H9 (cell line): ENCODE results near the gene ACAD8. TPM values are rescaled to one million over a fixed set of nuclear protein-coding genes. Genes with fewer than 3 reads are reported as not detected.

ENCODE experiments used
- DNase-seq: peaks from one replicate; pipeline ENCODE4 v3.0.0-alpha.2; 2017
- H2AFZ ChIP-seq: one replicate; pipeline ENCODE4 v1.6.1; 2013; ENCODE audit warnings: mild to moderate bottlenecking, low read length, control low read depth, moderate library complexity
- H2AK5ac ChIP-seq: 2 replicates; pipeline ENCODE4 v1.6.1; 2013; ENCODE audit warnings: low read length, control low read depth, mixed read lengths; ENCODE audit not compliant: insufficient read length
- H2BK120ac ChIP-seq: one replicate; pipeline ENCODE4 v1.6.1; 2013; ENCODE audit warnings: low read depth, mild to moderate bottlenecking, low read length, control low read depth, inconsistent platforms; ENCODE audit not compliant: poor library complexity, severe bottlenecking
- H2BK12ac ChIP-seq: 2 replicates; pipeline ENCODE4 v1.6.1; 2013; ENCODE audit warnings: low read length, control low read depth, mixed read lengths, low read depth; ENCODE audit not compliant: insufficient read length
- H2BK15ac ChIP-seq: 2 replicates; pipeline ENCODE4 v1.6.1; 2013; ENCODE audit warnings: low read depth, low read length, control low read depth
- H2BK20ac ChIP-seq: one replicate; pipeline ENCODE4 v1.6.1; 2013; ENCODE audit warnings: low read depth, mild to moderate bottlenecking, low read length, control low read depth, inconsistent platforms; ENCODE audit not compliant: poor library complexity, severe bottlenecking
- H2BK5ac ChIP-seq: 2 replicates; pipeline ENCODE4 v1.6.1; 2013; ENCODE audit warnings: low read length, control low read depth, mixed read lengths; ENCODE audit not compliant: insufficient read length
- H3K14ac ChIP-seq: 2 replicates; pipeline ENCODE4 v1.6.1; 2013; ENCODE audit warnings: low read length, control low read depth; ENCODE audit not compliant: insufficient read depth
- H3K18ac ChIP-seq: 2 replicates; pipeline ENCODE4 v1.6.1; 2013; ENCODE audit warnings: low read depth, mild to moderate bottlenecking, mixed read lengths, low read length, control low read depth; ENCODE audit not compliant: insufficient read length
- H3K23ac ChIP-seq: 2 replicates; pipeline ENCODE4 v1.6.1; 2013; ENCODE audit warnings: low read length, control low read depth, mixed read lengths, low read depth; ENCODE audit not compliant: insufficient read length
- H3K23me2 ChIP-seq: 2 replicates; pipeline ENCODE4 v1.6.1; 2013; ENCODE audit warnings: low read depth, mild to moderate bottlenecking, mixed read lengths, low read length, control low read depth; ENCODE audit not compliant: insufficient read length, poor library complexity, severe bottlenecking
- H3K27ac ChIP-seq: 2 replicates; pipeline ENCODE4 v1.5.1; 2013; ENCODE audit warnings: low read length, control low read depth, mixed read lengths, low read depth; ENCODE audit not compliant: insufficient read length
- H3K27me3 ChIP-seq: 2 replicates; pipeline ENCODE4 v1.6.1; 2013; ENCODE audit warnings: low read length, control low read depth, inconsistent platforms; ENCODE audit not compliant: insufficient read depth
- H3K4ac ChIP-seq: 2 replicates; pipeline ENCODE4 v1.6.1; 2013; ENCODE audit warnings: low read depth, mild to moderate bottlenecking, control low read depth, inconsistent platforms, low read length, moderate library complexity
- H3K4me1 ChIP-seq: 2 replicates; pipeline ENCODE4 v1.6.1; 2013; ENCODE audit warnings: low read length, control low read depth, inconsistent platforms; ENCODE audit not compliant: insufficient read depth
- H3K4me2 ChIP-seq: 2 replicates; pipeline ENCODE4 v1.6.1; 2013; ENCODE audit warnings: low read length, control low read depth, mixed read lengths; ENCODE audit not compliant: insufficient read length, insufficient read depth
- H3K56ac ChIP-seq: 2 replicates; pipeline ENCODE4 v1.6.1; 2013; ENCODE audit warnings: low read depth, mild to moderate bottlenecking, mixed read lengths, low read length, control low read depth; ENCODE audit not compliant: insufficient read length
- H3K79me1 ChIP-seq: 2 replicates; pipeline ENCODE4 v1.6.1; 2013; ENCODE audit warnings: low read depth, mild to moderate bottlenecking, moderate library complexity, low read length, control low read depth, inconsistent platforms; ENCODE audit not compliant: insufficient read depth, poor library complexity, severe bottlenecking
- H3K79me2 ChIP-seq: 2 replicates; pipeline ENCODE4 v1.6.1; 2013; ENCODE audit warnings: low read length, control low read depth, inconsistent platforms; ENCODE audit not compliant: insufficient read depth
- H3K9ac ChIP-seq: 2 replicates; pipeline ENCODE4 v1.6.1; 2013; ENCODE audit warnings: low read length, control low read depth, mixed read lengths; ENCODE audit not compliant: insufficient read length; ENCODE audit errors: extremely low read depth
- H3K9me3 ChIP-seq: one replicate; pipeline ENCODE4 v1.6.1; 2013; ENCODE audit warnings: low read depth, low read length, inconsistent platforms; ENCODE audit not compliant: control insufficient read depth
- H3T11ph ChIP-seq: one replicate; pipeline ENCODE4 v1.6.1; 2013; ENCODE audit warnings: mild to moderate bottlenecking, low read length, control low read depth, inconsistent platforms
- H4K20me1 ChIP-seq: one replicate; pipeline ENCODE4 v1.6.1; 2013; ENCODE audit not compliant: control insufficient read depth, insufficient read length, insufficient read depth
- H4K5ac ChIP-seq: 2 replicates; pipeline ENCODE4 v1.6.1; 2013; ENCODE audit warnings: low read depth, mild to moderate bottlenecking, mixed read lengths, low read length, control low read depth; ENCODE audit not compliant: insufficient read length
- H4K8ac ChIP-seq: replicated peaks from 2 replicates; pipeline ENCODE4 v1.6.1; 2013; ENCODE audit warnings: low read length, control low read depth, mixed read lengths, low read depth; ENCODE audit not compliant: insufficient read length
- H4K91ac ChIP-seq: 2 replicates; pipeline ENCODE4 v1.6.1; 2013; ENCODE audit warnings: low read depth, mild to moderate bottlenecking, moderate library complexity, mixed read lengths, low read length, control low read depth; ENCODE audit not compliant: insufficient read length
- H3K27ac Mint-ChIP-seq, 3 experiments: 2 replicates in 2 of 3; 3 replicates in 1 of 3; pipeline ENCODE4 v1.8.0; 2020 to 2021; ENCODE audit warnings: mixed read lengths in 3 of 3, mild to moderate bottlenecking in 1 of 3, moderate library complexity in 1 of 3
- H3K27me3 Mint-ChIP-seq: 2 replicates; pipeline ENCODE4 v1.8.0; 2021; ENCODE audit warnings: low read depth, mild to moderate bottlenecking, moderate library complexity, mixed read lengths
- H3K36me3 Mint-ChIP-seq, 3 experiments: 2 replicates in 2 of 3; 3 replicates in 1 of 3; pipeline ENCODE4 v1.8.0; 2020 to 2021; ENCODE audit warnings: low read depth in 3 of 3, mixed read lengths in 3 of 3; ENCODE audit not compliant: insufficient read depth in 1 of 3
- H3K4me1 Mint-ChIP-seq, 2 experiments: 2 replicates each; pipeline ENCODE4 v1.8.0; 2020; ENCODE audit warnings: mixed read lengths in 2 of 2
- H3K4me3 Mint-ChIP-seq, 2 experiments: 2 replicates in 1 of 2; 3 replicates in 1 of 2; pipeline ENCODE4 v1.8.0; 2020 to 2021; ENCODE audit warnings: mild to moderate bottlenecking in 2 of 2, mixed read lengths in 2 of 2, moderate library complexity in 1 of 2
- H3K9me3 Mint-ChIP-seq, 2 experiments: 2 replicates in 1 of 2; 3 replicates in 1 of 2; pipeline ENCODE4 v1.8.0; 2020; ENCODE audit warnings: mild to moderate bottlenecking in 2 of 2, mixed read lengths in 2 of 2, moderate library complexity in 1 of 2
- WGBS: extraction: QIAGEN DNeasy Blood & Tissue Kit; methylation state at CpG from one replicate; pipeline ENCODE4 v1.1.7; 2013; ENCODE audit warnings: missing lambda C conversion rate, low lambda C conversion rate, mixed read lengths; ENCODE audit not compliant: insufficient read length; ENCODE audit errors: extremely low coverage; 5-methylcytosine and 5-hydroxymethylcytosine counted together
- total RNA-seq: library from RNA; stranded (reverse); gene quantifications from 2 replicates; pipeline ENCODE4 v1.2.1, GENCODE V29; 2021
- TF ChIP-seq, protein P1 (sequence below): fragments of 200-600 bp; sonication (generic); conservative IDR thresholded peaks from 3 replicates; pipeline ENCODE4 v1.8.0; 2021; ENCODE audit warnings: antibody characterized with exemption, mild to moderate bottlenecking

ACAD8 gene
- total RNA-seq, 1 experiment from 2014 or later = 46.8 TPM

DNA sequence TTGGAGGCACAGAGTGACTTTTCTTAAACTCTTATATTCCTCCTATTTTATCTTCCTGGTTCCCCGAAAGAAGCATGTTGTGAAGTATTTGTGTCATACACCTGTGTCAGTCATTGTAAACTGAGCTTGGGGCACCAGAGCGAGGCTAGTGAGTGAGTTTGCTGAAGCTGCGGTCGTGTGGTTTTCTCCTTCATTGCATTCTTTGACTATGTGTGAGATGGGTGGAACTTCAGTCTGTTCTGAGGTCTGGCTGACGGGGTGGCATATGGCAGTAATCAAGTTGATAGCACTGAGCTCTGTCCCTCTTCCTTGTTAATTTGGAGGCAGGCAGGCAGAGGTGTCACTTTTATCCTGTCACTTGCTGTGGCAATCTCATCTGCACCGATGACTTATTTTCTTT lies 24.7 kb upstream of the ACAD8 start:
- no CpG with 5 or more reads among the region's 6 CpGs for WGBS
- H4K20me1 ChIP-seq = no peaks in the 10 kb centered on the region
- no peak overlapping the region for H3K14ac ChIP-seq
- H4K8ac ChIP-seq = no peak overlapping the region
- no peak overlapping the region for H3K4me2 ChIP-seq
- DNase-seq = no peak
- no peak overlapping the region for H2BK12ac ChIP-seq
- no peak overlapping the region for H2AFZ ChIP-seq
- H2BK15ac ChIP-seq = no peak overlapping the region
- H3K4me3 Mint-ChIP-seq = no peak overlapping the region
- H3K23me2 ChIP-seq = peaks cover 12% of the 10 kb centered on the region
- no peaks in the 10 kb centered on the region for H3K79me1 ChIP-seq
- no peaks in the 10 kb centered on the region for H3K9me3 Mint-ChIP-seq
- H3K27ac ChIP-seq = no peak overlapping the region
- no peak overlapping the region for H2AK5ac ChIP-seq
- no peak overlapping the region for H3K23ac ChIP-seq
- H3K79me2 ChIP-seq = no peaks in the 10 kb centered on the region; the same call in 1 of the 2 replicates
- H2BK120ac ChIP-seq = no peak overlapping the region
- H3K36me3 Mint-ChIP-seq = no peaks in the 10 kb centered on the region; a peak in 2 of 7 replicates
- H3T11ph ChIP-seq = no peak overlapping the region
- no peak overlapping the region for H3K4ac ChIP-seq
- H2BK5ac ChIP-seq = no peak overlapping the region
- H3K9me3 ChIP-seq = no peaks in the 10 kb centered on the region
- H4K91ac ChIP-seq = no peak overlapping the region
- TF ChIP-seq, protein P1, sequence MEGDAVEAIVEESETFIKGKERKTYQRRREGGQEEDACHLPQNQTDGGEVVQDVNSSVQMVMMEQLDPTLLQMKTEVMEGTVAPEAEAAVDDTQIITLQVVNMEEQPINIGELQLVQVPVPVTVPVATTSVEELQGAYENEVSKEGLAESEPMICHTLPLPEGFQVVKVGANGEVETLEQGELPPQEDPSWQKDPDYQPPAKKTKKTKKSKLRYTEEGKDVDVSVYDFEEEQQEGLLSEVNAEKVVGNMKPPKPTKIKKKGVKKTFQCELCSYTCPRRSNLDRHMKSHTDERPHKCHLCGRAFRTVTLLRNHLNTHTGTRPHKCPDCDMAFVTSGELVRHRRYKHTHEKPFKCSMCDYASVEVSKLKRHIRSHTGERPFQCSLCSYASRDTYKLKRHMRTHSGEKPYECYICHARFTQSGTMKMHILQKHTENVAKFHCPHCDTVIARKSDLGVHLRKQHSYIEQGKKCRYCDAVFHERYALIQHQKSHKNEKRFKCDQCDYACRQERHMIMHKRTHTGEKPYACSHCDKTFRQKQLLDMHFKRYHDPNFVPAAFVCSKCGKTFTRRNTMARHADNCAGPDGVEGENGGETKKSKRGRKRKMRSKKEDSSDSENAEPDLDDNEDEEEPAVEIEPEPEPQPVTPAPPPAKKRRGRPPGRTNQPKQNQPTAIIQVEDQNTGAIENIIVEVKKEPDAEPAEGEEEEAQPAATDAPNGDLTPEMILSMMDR = no peak
- H3K9ac ChIP-seq = no peak overlapping the region
- H2BK20ac ChIP-seq = no peak overlapping the region
- no peak overlapping the region for H3K18ac ChIP-seq
- no peaks in the 10 kb centered on the region for H3K4me1 ChIP-seq
- peaks cover 7% of the 10 kb centered on the region for H3K27me3 Mint-ChIP-seq
- H3K4me1 Mint-ChIP-seq = peaks cover 11 to 19% of the 10 kb centered on the region in 2 experiments
- no peak overlapping the region for H3K56ac ChIP-seq
- no peak overlapping the region for H4K5ac ChIP-seq
- H3K27ac Mint-ChIP-seq = no peak overlapping the region
- no peaks in the 10 kb centered on the region for H3K27me3 ChIP-seq
